Caco-2 (cell line): ENCODE data around the gene RRP9. TPM values are rescaled to one million over a fixed set of nuclear protein-coding genes. Genes with fewer than 3 reads are reported as not detected.

ENCODE experiments used
- BruUV-seq: library from RNA; stranded (reverse); fragments of 400-500 nt; replicated peaks from 2 replicates; lab custom pipeline; 2021; lab: Mats Ljungman, UMichigan
- CTCF ChIA-PET: fragments of 300-600 bp; sonication (Branson Sonifier 250); formaldehyde crosslinking; loops from one replicate; lab custom pipeline; 2022; ENCODE audit warnings: antibody characterized with exemption; lab: Charles Lee
- POLR2A ChIA-PET: fragments of 300-600 bp; sonication (Branson Sonifier 250); formaldehyde crosslinking; loops from one replicate; lab custom pipeline; 2022; ENCODE audit warnings: antibody characterized with exemption; lab: Charles Lee
- DNase-seq, 2 experiments: peaks; one replicate each; pipeline versions ENCODE4 v3.0.0 to v3.0.0-alpha.2; 2020 to 2022
- H3K27me3 ChIP-seq: replicated peaks from 2 replicates; pipeline ENCODE4 v1.6.0; 2011; ENCODE audit warnings: low read length; ENCODE audit not compliant: control insufficient read depth, insufficient read depth
- H3K36me3 ChIP-seq: 2 replicates; pipeline ENCODE4 v1.5.1; 2011; ENCODE audit warnings: low read length; ENCODE audit not compliant: control insufficient read depth, insufficient read depth
- H3K4me1 ChIP-seq: fragments of 250-450 bp; sonication (Bioruptor Pico); 2 replicates; pipeline ENCODE4 v1.5.1; 2020; ENCODE audit warnings: mild to moderate bottlenecking
- H3K4me3 ChIP-seq: 2 replicates; pipeline ENCODE4 v1.5.1; 2011; ENCODE audit warnings: low read depth, mild to moderate bottlenecking, control low read depth, low read length
- H3K9me3 ChIP-seq: fragments of 250-450 bp; sonication (Bioruptor Pico); 2 replicates; pipeline ENCODE4 v1.5.1; 2020; ENCODE audit warnings: mild to moderate bottlenecking, moderate library complexity
- H3K27ac Mint-ChIP-seq: one replicate; pipeline ENCODE4 v1.8.0; 2022; ENCODE audit warnings: mixed read lengths; ENCODE audit not compliant: unreplicated experiment
- H3K27me3 Mint-ChIP-seq: one replicate; pipeline ENCODE4 v1.8.0; 2022; ENCODE audit warnings: mixed read lengths; ENCODE audit not compliant: insufficient read depth, unreplicated experiment
- H3K36me3 Mint-ChIP-seq: one replicate; pipeline ENCODE4 v1.8.0; 2022; ENCODE audit warnings: mild to moderate bottlenecking, mixed read lengths; ENCODE audit not compliant: insufficient read depth, unreplicated experiment
- H3K4me1 Mint-ChIP-seq: one replicate; pipeline ENCODE4 v1.8.0; 2022; ENCODE audit warnings: low read depth, mixed read lengths; ENCODE audit not compliant: unreplicated experiment
- H3K4me3 Mint-ChIP-seq: one replicate; pipeline ENCODE4 v1.8.0; 2022; ENCODE audit warnings: mild to moderate bottlenecking, moderate library complexity, mixed read lengths; ENCODE audit not compliant: unreplicated experiment
- H3K9me3 Mint-ChIP-seq: one replicate; pipeline ENCODE4 v1.8.0; 2022; ENCODE audit warnings: mixed read lengths; ENCODE audit not compliant: unreplicated experiment
- CTCF ChIP-seq, 2 experiments: fragments of 200-600 bp in 1 of 2; IDR thresholded peaks; 1 replicate in 1 of 2; 2 replicates in 1 of 2; pipeline versions ENCODE4 v1.5.1 to v1.8.0; 2011 to 2022; ENCODE audit warnings: antibody characterized with exemption in 1 of 2, control low read depth in 1 of 2, inconsistent platforms in 1 of 2, low read depth in 1 of 2, low read length in 1 of 2, mild to moderate bottlenecking in 1 of 2, moderate library complexity in 1 of 2; ENCODE audit not compliant: insufficient read depth in 1 of 2, severe bottlenecking in 1 of 2, unreplicated experiment in 1 of 2
- intact Hi-C: fragments of 100-400 bp; cut with micrococcal nuclease; formaldehyde crosslinking; loops from one replicate; pipeline ENCODE4 v1.10.0; 2022; ENCODE audit not compliant: unreplicated experiment
- total RNA-seq: library from RNA; stranded (reverse); gene quantifications from 2 replicates; pipeline ENCODE4 v1.2.3, GENCODE V29; 2022

RRP9 gene
- total RNA-seq, 1 experiment from 2014 or later = 39.1 TPM

- Mint-ChIP-seq H3K27me3 (no peaks in the 10 kb centered on the region), H3K4me1 (peaks cover 23% of the 10 kb centered on the region), H3K4me3 (peak overlapping the region; percentile 99), H3K9me3 (no peaks in the 10 kb centered on the region), H3K27ac (peak overlapping the region; percentile 86), H3K36me3 (peaks cover 34% of the 10 kb centered on the region)
- H3K27me3 ChIP-seq = no peaks in the 10 kb centered on the region
- DNase-seq = no peak
- intact Hi-C loops = no loop called here
- peaks cover 46% of the 10 kb centered on the region for H3K4me1 ChIP-seq
- H3K4me3 ChIP-seq = no peak overlapping the region
- no TSS peak for BruUV-seq
- no peak for TF ChIP-seq CTCF (IDR thresholded peaks at IDR 0.05; ENCODE audit: insufficient read depth in 1 of 2, low read depth in 1 of 2, low read length in 1 of 2, severe bottlenecking in 1 of 2, unreplicated experiment in 1 of 2)
- POLR2A ChIA-PET = interaction anchor here (0.6 to 0.7 kb wide), 4 partner anchors 19 to 1619 kb away, joined by 3 to 13 read pairs (median 7); no protein-coding TSS in a partner anchor
- peaks cover 3% of the 10 kb centered on the region for H3K36me3 ChIP-seq
- CTCF ChIA-PET = no interaction called here
- no peaks in the 10 kb centered on the region for H3K9me3 ChIP-seq
These were observed 43.4 kb upstream of the RRP9 start for GRCh38 chr3:51985063-51985462.

GRCh38 chr3:51984269-51984647, 42.6 kb upstream of the RRP9 start:
- Mint-ChIP-seq H3K27ac (peak overlapping the region; percentile 86), H3K36me3 (peaks cover 31% of the 10 kb centered on the region), H3K9me3 (no peaks in the 10 kb centered on the region), H3K27me3 (no peaks in the 10 kb centered on the region), H3K4me1 (peaks cover 23% of the 10 kb centered on the region), H3K4me3 (peak overlapping the region; percentile 99)
- no peaks in the 10 kb centered on the region for H3K27me3 ChIP-seq
- ChIA-PET CTCF (no interaction called here), POLR2A (interaction anchor here (0.7 kb wide), 1 partner anchor 42 kb away, joined by 11 read pairs; the partner anchor contains the start of genes PARP3 and RRP9)
- no peak for TF ChIP-seq CTCF (IDR thresholded peaks at IDR 0.05; ENCODE audit: insufficient read depth in 1 of 2, low read depth in 1 of 2, low read length in 1 of 2, severe bottlenecking in 1 of 2, unreplicated experiment in 1 of 2)
- BruUV-seq = no TSS peak
- intact Hi-C loops = no loop called here
- no peaks in the 10 kb centered on the region for H3K9me3 ChIP-seq
- H3K4me3 ChIP-seq = peak overlapping the region; percentile 46
- H3K4me1 ChIP-seq = peaks cover 46% of the 10 kb centered on the region
- H3K36me3 ChIP-seq = peaks cover 3% of the 10 kb centered on the region
- no peak for DNase-seq

- Histone ChIP-seq H3K4me1 (peaks cover 46% of the 10 kb centered on the region), H3K4me3 (peak overlapping the region; percentile 46), H3K27me3 (no peaks in the 10 kb centered on the region), H3K9me3 (no peaks in the 10 kb centered on the region), H3K36me3 (peaks cover 3% of the 10 kb centered on the region)
- Mint-ChIP-seq H3K27ac (peak overlapping the region; percentile 86), H3K4me3 (peak overlapping the region; percentile 99), H3K4me1 (peaks cover 20% of the 10 kb centered on the region), H3K36me3 (peaks cover 26% of the 10 kb centered on the region), H3K27me3 (no peaks in the 10 kb centered on the region), H3K9me3 (no peaks in the 10 kb centered on the region)
- no peak for DNase-seq
- no peak for TF ChIP-seq CTCF (IDR thresholded peaks at IDR 0.05; ENCODE audit: insufficient read depth in 1 of 2, low read depth in 1 of 2, low read length in 1 of 2, severe bottlenecking in 1 of 2, unreplicated experiment in 1 of 2)
- ChIA-PET CTCF (interaction anchor here (0.6 to 2.2 kb wide), 9 partner anchors 10 to 654 kb away, joined by 3 to 51 read pairs (median 8); partner anchors contain the start of genes ABHD14A, ABHD14B, PARP3 and PCBP4), POLR2A (interaction anchor here (0.5 to 2.1 kb wide), 12 partner anchors 8 to 598 kb away, joined by 3 to 30 read pairs (median 10); partner anchors contain the start of genes ABHD14A, ABHD14B, DUSP7 and MANF)
- TSS peak; percentile 95 for BruUV-seq
- intact Hi-C loops = loop anchor here (1.0 to 2.0 kb wide), 2 partner anchors 12 to 15 kb away; partner anchors contain the start of gene RPL29
These were observed 42.0 kb upstream of the RRP9 start for GRCh38 chr3:51983578-51984268.
